Erythroblast (primary cell): ENCODE results near the gene RERE.
"Not testable (repeated sequence)": the region's sequence is repeated elsewhere in the genome, so short reads cannot be mapped to it uniquely, and the experiment has no call there.

Experiments
- DNase-seq, 2 experiments: peaks; one replicate each; lab custom pipeline; 2025; lab: John Stamatoyannopoulos, UW
- GATA1 ChIP-seq: IDR thresholded peaks from 2 replicates; pipeline ENCODE4 v1.6.1; 2011; ENCODE audit warnings: low read depth, mild to moderate bottlenecking, control low read depth, low read length, moderate library complexity
- POLR2A ChIP-seq: IDR thresholded peaks from 2 replicates; pipeline ENCODE4 v1.6.1; 2011; ENCODE audit warnings: mild to moderate bottlenecking, low read length

Gene RERE

DNA sequence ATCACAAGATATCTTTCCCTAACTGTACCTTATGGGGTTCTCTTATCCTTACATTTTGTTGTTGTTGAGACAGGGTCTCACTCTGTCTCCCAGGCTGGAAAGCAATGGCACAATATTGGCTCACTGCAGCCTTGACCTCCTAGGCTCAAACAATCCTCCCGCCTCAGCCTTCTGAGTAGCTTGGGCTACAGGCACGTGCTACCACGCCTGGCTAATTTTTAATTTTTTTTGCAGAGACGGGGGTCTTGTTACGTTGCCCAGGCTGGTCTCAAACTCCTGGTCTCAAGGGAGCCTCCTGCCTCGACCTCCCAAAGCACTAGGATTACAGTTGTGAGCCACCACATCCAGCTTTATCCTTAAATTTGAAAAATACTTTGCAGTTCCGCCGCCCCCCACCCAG is 10.4 kb downstream of the RERE start:
- TF ChIP-seq GATA1 (no peak), POLR2A (no peak)
- DNase-seq, result no peak

DNA sequence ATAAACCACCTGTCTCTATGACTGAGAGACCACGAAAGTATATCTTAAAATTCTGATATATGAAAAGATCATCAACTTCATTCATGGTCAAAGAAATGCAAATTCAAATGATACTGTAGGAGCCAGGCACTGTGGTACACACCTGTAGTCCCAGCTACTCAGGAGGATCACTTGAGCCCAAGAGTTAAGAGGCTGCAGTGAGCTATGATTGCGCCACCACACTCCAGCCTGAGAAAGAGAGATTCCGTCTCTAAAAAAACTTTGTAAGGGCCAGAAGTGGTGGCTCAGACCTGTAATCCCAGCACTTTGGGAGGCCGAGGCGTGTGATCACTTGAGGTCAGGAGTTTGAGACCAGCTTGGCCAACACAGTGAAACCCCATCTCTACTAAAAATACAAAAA is 17.0 kb downstream of the RERE start:
- TF ChIP-seq POLR2A (no peak), GATA1 (no peak)
- no peak for DNase-seq

DNA sequence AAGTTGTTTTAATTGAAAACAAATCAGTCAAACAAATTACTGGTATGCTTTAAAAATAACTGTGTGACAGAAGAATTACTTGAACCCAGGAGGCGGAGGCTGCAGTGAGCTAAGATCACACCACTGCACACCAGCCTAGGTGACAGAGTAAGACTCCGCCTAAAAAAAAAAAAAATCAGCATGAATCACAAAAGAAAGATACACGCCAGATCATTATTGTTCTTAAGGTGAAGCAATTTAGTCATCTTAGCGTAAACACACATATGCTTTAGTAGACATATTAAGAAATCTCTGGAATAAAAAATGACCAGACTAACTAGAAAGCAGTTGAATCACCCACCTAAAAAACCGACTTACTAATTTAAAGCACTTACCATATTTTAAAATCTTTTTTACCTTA is 20.2 kb downstream of the RERE start:
- DNase-seq, result no peak
- TF ChIP-seq GATA1 (no peak), POLR2A (no peak)

DNA sequence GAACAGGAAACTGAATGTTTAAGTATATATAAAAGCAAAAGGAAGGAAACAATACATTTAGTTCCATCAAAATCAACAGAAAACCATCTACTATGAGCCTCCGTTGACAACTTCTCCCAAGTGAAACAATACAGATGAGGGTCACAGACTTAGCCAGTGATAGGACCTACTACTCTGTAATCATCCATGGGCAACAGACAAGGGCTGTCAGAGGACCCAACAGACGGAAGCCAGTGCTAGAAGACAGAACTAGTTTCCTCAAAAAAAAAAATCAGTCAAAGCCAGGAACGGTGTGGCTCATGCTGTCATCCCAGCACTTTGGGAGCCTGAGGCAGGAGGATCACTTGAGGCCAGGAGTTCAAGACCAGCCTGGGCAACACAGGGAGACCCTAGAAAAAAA is 20.6 kb downstream of the RERE start:
- TF ChIP-seq POLR2A (no peak), GATA1 (no peak)
- no peak for DNase-seq

GRCh38 chr1:8794605-8795004 is 22.8 kb downstream of the RERE start:
- TF ChIP-seq POLR2A (no peak), GATA1 (no peak)
- no peak for DNase-seq

- TF ChIP-seq GATA1 (no peak), POLR2A (no peak)
- no peak for DNase-seq
These were observed 25.6 kb downstream of the RERE start for GRCh38 chr1:8791819-8792218.

DNA sequence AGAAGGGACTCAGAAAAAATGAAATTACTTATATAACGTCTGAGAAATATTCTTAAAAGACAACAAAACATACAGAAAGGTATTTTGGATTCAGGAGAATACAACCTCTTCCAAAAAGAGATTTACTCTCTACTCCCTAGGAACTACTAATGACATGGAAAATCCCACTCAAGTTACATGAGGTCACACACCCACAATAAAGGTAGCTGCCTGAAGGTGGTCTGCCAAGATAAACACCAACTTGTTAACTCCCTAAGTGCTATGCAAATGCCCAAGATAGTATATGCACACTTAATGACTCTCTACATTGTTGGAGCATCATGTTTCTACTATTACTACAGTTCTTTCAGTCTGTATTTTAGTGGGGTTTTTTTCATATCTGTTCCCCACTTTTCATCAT is 26.5 kb downstream of the RERE start:
- DNase-seq, result peak; percentile 43 to 68

DNA sequence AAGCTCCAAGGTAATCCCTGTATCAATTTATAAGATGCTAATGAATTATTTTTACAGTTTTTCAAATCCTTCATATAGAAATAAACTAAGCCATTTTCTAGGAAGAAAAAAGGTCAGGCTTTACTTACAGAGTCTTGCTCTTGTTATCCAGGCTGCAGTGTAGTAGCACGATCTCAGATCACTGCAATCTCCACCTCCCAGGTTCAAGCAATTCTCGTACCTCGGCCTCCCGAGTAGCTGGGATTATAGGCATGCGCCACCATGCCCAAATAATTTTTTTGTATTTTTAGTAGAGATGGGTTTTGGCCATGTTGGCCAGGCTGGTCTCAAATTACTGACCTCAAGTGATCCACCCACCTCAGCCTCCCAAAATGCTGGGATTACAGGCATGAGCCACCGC is 27.0 kb downstream of the RERE start:
- peak; percentile 8 to 35 for DNase-seq
- TF ChIP-seq GATA1, result no peak
- TF ChIP-seq POLR2A, result no peak

More for the DNA sequence above, 26.5 kb downstream of the RERE start:
- no peak for TF ChIP-seq GATA1
- no peak for TF ChIP-seq POLR2A

DNA sequence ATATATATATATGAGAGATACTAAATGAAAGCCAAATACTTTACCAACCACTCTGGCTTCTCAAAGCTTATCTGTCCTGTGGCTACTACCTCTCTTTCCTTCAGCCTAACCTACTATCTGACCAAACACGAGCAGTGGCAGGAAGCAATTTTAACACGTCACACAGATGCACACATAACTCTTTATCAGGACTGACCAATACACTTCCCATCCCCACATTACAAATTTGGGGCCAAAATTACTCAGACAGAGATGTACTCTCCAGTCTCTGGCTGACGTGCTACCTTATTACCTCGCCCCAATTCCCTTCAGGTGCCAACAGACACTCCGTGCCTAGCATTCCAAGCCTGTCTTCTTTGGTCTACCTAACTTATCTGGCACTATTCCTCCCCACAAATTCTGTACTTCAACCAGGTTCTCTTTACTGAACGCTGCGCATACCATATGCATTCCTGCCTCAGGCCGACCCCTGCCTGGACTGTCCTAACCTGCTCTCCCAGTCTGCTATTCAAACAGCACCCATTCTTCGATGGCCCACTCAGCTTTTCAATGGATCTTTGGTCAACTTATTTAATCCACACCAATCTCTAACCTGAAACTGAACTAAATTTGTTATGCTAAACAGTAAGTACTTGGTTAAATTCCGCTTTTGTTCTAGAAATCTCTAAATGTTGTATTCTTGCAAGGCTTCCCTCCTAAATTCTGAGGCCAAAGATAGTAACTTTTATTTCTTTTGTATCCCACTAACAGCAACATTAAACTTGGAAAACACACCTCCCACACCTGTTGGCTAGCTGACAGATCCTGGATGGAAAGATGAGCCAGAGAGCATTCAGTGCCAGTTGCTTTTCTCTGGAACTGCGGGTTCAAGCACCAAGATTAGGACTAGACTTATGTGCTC is 27.9 kb downstream of the RERE start:
- DNase-seq, result peak; percentile 73 to 88
- TF ChIP-seq POLR2A, result no peak
- no peak for TF ChIP-seq GATA1

DNA sequence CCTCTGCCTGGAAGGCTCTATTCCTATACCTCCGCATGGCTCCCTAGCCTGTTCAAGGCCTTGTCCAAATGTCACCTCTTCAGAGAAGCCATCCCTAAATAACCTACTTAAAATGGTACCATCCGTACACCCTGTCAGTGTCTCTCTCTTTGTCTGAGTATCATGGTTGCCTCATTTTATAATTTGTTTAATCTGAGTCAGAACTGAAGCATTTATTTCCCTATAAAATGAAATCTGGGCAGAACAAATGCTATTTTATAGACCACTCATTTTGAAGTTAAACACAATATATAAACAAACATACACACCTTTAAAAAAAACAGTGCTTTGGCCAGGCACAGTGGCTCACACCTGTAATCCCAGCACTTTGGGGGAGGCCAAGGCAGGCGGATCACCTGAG is 30.2 kb downstream of the RERE start:
- DNase-seq, result no peak
- no peak for TF ChIP-seq POLR2A
- TF ChIP-seq GATA1, result no peak

- DNase-seq, result not testable (repeated sequence)
These were observed 31.2 kb downstream of the RERE start for GRCh38 chr1:8786204-8786603.

- no peak for TF ChIP-seq POLR2A
- no peak for TF ChIP-seq GATA1
- no peak for DNase-seq
These were observed 34.5 kb downstream of the RERE start for GRCh38 chr1:8782955-8783354.

GRCh38 chr1:8782001-8782620 is 35.3 kb downstream of the RERE start:
- no peak for TF ChIP-seq GATA1
- no peak for TF ChIP-seq POLR2A
- DNase-seq, result no peak

- no peak for DNase-seq
- TF ChIP-seq GATA1, result no peak
- TF ChIP-seq POLR2A, result no peak
These were observed 37.0 kb downstream of the RERE start for GRCh38 chr1:8780405-8780804.

DNA sequence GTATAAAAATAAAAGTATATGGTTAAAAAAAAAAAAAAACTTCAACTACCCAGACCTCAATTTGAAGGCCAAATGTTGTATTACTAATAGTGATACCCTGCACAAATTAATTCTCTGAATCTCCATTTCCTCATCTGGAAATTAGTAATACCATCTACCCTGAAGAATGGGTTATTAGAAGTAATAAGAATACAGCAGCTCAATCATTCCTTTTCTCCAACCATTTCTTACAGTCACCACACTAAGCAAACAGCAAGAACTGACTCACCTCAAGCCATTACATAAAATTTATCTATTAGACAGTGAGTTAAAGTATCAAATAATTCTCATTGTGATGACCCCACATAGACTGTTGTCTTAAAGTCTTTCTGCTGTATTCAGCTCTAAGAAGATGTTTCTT is 39.6 kb downstream of the RERE start:
- DNase-seq, result no peak

More for the DNA sequence above, 39.6 kb downstream of the RERE start:
- TF ChIP-seq GATA1, result no peak
- TF ChIP-seq POLR2A, result no peak
